Heart right ventricle (tissue), 16 donors: Measurements from ENCODE around the gene SMS. TPM values are rescaled to one million over a fixed set of nuclear protein-coding genes. Genes with fewer than 3 reads are reported as not detected.
A peak's percentile ranks its signal among the peaks of the same experiment; 100 is the strongest.

ENCODE experiments used
- ATAC-seq, 8 donors: fragments of 200-7000 bp; cut with Tn5 transposase; one replicate each; pipeline ENCODE4 v1.9.1; 2020; ENCODE audit warnings: mild to moderate bottlenecking in 8 of 8, moderate library complexity in 8 of 8, moderate number of reproducible peaks in 1 of 8
- DNase-seq, 2 donors: peaks; one replicate each; pipeline ENCODE4 v3.0.0-alpha.2; 2020
- H3K27ac ChIP-seq, 10 donors: fragments of 200-600 bp; sonication (generic) in 2 of 10; one replicate each; pipeline versions ENCODE4 v1.5.0 to v1.8.0; 2020 to 2022; ENCODE audit warnings: mild to moderate bottlenecking in 3 of 10
- H3K27me3 ChIP-seq, 7 donors: fragments of 200-600 bp; one replicate each; pipeline ENCODE4 v1.8.0; 2021 to 2022; ENCODE audit warnings: mild to moderate bottlenecking in 2 of 7
- H3K36me3 ChIP-seq, 9 donors: fragments of 200-600 bp; sonication (generic) in 1 of 9; one replicate each; pipeline versions ENCODE4 v1.5.0 to v1.8.0; 2020 to 2022; ENCODE audit warnings: mild to moderate bottlenecking in 2 of 9
- H3K4me1 ChIP-seq, 9 donors: fragments of 200-600 bp; sonication (generic) in 1 of 9; one replicate each; pipeline versions ENCODE4 v1.5.0 to v1.8.0; 2020 to 2022; ENCODE audit warnings: mild to moderate bottlenecking in 4 of 9
- H3K4me3 ChIP-seq, 10 donors: fragments of 200-600 bp; sonication (generic) in 2 of 10; one replicate each; pipeline versions ENCODE4 v1.5.0 to v1.8.0; 2020 to 2022; ENCODE audit warnings: mild to moderate bottlenecking in 7 of 10, moderate library complexity in 2 of 10
- H3K9me3 ChIP-seq, 11 donors: fragments of 200-600 bp in 10 of 11; sonication (generic) in 2 of 11; one replicate each; pipeline versions ENCODE4 v1.5.0 to v1.8.0; 2013 to 2022; ENCODE audit warnings: mild to moderate bottlenecking in 2 of 11, control low read depth in 1 of 11, moderate library complexity in 1 of 11
- WGBS, 2 donors: extraction: QIAGEN DNeasy Blood & Tissue Kit; methylation state at CpG; one replicate each; pipeline ENCODE4 v1.1.7; 2013; ENCODE audit warnings: inconsistent platforms in 1 of 2; 5-methylcytosine and 5-hydroxymethylcytosine counted together
- intact Hi-C, 10 donors: fragments of 100-400 bp; cut with DNase I; formaldehyde crosslinking; loops; one replicate each; pipeline versions ENCODE4 v1.11.1 to v1.14.2; 2022
- polyA plus RNA-seq, 2 donors: library from polyadenylated mRNA; stranded (reverse); fragments of 200-250 nt; gene quantifications; one replicate each; pipeline ENCODE4 v1.2.3, GENCODE V29; 2013
- total RNA-seq, 10 donors: library from RNA; stranded (reverse); fragmentation: NEBNext Ultra II Directional in 3 of 10; extraction: Animal tissue kit (Norgen Biotek cat#: 25700) in 3 of 10; gene quantifications; one replicate each; pipeline versions ENCODE4 v1.2.1 to v1.2.4, GENCODE V29; 2021 to 2023
- TF ChIP-seq, protein P1 (sequence below), 9 donors: fragments of 200-600 bp; sonication (generic) in 2 of 9; IDR thresholded peaks; one replicate each; pipeline versions ENCODE4 v1.5.0 to v1.8.0; 2021 to 2022; ENCODE audit warnings: antibody characterized with exemption in 9 of 9, mild to moderate bottlenecking in 5 of 9, moderate library complexity in 1 of 9
- donor health status: Arrhythmogenic right ventricular cardiomyopathy.
- donor health status: ischemic (EF 13 %, LVEDD 7.1; RV severe dilation, severe dysfunction).
- donor health status: healthy with polysubstance abuse.
- donor health status: DM: no; HTN: yes; CAD: no.
- donor health status: DM: no; HTN: no; CAD: no.
- donor health status: ischemic (EF 25% LVEDD 6.9; RV normal size, moderate dysfunction).
- donor health status: ischemic (EF 25% LVEDD 5.7; RV mildly dilated, moderate dysfunction).
- donor health status: healthy.
- donor health status: DM: yes; HTN: yes; CAD: no.
- donor health status: Ischemic cardiomyopathy.
- donor health status: ischemic (EF 35%, LVEDD 5.7; RV mildly dilated, moderate dysfunction).
- donor health status: nonischemic (EF 11% LVEDD 7.7; RV severe dilation, severe dysfunction).
- donor health status: DM: yes; HTN: yes; CAD: no.
- donor health status: PGD.
- donor health status: ischemic (EF 29% LVEDD 5.4; RV normal size, mild dysfunction).
- donor health status: nonischemic (EF 23%, LVEDD 6.1; RV moderate dilation, normal function).

SMS gene
- total and polyA plus RNA-seq, 12 donors: 22.3 to 70.9 (median 53.5) TPM

DNA sequence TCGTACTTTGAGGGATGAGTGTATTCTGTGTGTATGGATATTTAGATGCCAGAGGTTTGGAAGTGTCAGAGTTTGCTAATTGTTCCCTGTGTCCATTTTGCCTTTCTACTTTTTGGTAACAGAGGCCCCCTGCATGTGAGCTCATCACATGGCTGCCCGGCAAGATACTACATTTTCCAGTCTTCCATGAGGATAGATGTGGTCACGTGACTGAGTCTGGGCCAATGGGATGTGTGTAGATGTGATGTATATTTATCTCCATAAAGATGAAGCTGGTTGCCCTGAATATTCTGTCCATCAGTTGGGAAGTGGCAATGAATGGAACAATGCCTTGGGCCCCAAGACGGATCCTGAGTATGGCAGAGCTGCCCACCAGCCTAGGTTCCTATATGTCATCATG, 29.0 kb upstream of the SMS start:
- ATAC-seq (no peak), DNase-seq (no peak)
- TF ChIP-seq, protein P1, sequence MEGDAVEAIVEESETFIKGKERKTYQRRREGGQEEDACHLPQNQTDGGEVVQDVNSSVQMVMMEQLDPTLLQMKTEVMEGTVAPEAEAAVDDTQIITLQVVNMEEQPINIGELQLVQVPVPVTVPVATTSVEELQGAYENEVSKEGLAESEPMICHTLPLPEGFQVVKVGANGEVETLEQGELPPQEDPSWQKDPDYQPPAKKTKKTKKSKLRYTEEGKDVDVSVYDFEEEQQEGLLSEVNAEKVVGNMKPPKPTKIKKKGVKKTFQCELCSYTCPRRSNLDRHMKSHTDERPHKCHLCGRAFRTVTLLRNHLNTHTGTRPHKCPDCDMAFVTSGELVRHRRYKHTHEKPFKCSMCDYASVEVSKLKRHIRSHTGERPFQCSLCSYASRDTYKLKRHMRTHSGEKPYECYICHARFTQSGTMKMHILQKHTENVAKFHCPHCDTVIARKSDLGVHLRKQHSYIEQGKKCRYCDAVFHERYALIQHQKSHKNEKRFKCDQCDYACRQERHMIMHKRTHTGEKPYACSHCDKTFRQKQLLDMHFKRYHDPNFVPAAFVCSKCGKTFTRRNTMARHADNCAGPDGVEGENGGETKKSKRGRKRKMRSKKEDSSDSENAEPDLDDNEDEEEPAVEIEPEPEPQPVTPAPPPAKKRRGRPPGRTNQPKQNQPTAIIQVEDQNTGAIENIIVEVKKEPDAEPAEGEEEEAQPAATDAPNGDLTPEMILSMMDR (IDR thresholded peaks at IDR 0.05): no peak
- H3K27me3 ChIP-seq: no peaks in the 10 kb centered on the region
- H3K9me3 ChIP-seq: no peaks in the 10 kb centered on the region
- H3K4me1 ChIP-seq: no peaks in the 10 kb centered on the region
- intact Hi-C loops: no loop called here
- H3K27ac ChIP-seq: no peak overlapping the region
- WGBS, 2 donors: 97 to 100% methylated on average over 4 of the region's 4 CpGs
- H3K36me3 ChIP-seq: no peaks in the 10 kb centered on the region
- H3K4me3 ChIP-seq: no peak overlapping the region

DNA sequence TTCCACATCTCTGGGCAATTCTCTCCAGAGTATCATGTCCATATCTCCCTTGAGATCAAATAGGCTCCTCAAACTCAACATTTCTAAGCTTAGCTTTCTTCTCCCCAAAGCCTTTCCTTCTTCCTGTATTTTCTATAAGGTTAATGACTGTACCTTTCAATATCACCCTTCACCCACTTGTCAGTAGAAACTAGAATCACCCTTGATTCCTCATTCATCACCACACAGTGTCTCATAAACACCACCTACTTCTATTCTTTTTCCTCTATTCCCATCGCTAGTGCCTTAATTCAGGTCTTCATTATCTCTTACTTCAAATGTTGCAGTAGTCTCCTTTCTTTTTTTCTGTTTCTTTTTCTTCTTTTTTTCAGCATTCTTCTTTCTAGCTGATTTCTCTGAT, 28.3 kb upstream of the SMS start:
- 91 to 96% methylated on average over 1 of the region's 1 CpG for WGBS, 2 donors

DNA sequence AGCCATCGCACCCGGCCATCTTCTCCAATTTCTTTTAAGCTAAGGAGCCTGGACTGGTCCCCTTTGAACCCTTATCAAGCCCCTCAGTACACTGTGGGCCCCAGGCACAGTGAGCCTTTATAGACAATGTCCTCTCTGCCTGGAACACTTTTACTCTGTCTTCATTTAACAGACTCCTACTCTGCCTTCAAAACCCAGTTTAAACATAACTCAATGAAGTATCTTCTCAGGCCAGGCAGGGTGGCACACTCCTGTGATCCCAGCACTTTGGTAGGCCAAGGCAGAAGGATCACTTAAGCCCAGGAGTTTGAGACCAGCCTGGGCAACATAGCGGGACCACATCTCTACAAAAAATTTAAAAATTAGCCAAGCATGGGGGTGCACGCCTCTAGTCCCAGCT, 27.5 kb upstream of the SMS start:
- Histone ChIP-seq H3K4me3 (no peak overlapping the region), H3K36me3 (no peaks in the 10 kb centered on the region), H3K27me3 (no peaks in the 10 kb centered on the region), H3K4me1 (no peaks in the 10 kb centered on the region), H3K9me3 (peaks cover 0 to under 1% (median 0%) of the 10 kb centered on the region in 11 donors), H3K27ac (no peak overlapping the region)
- TF ChIP-seq, protein P1 (IDR thresholded peaks at IDR 0.05): no peak
- no peak for DNase-seq
- 95 to 98% methylated on average over 4 of the region's 4 CpGs for WGBS, 2 donors
- intact Hi-C loops: no loop called here
- no peak for ATAC-seq

More for the DNA sequence above, 28.3 kb upstream of the SMS start:
- Histone ChIP-seq H3K4me1 (no peaks in the 10 kb centered on the region), H3K4me3 (no peak overlapping the region), H3K36me3 (no peaks in the 10 kb centered on the region), H3K27ac (no peak overlapping the region), H3K27me3 (no peaks in the 10 kb centered on the region), H3K9me3 (no peaks in the 10 kb centered on the region)
- TF ChIP-seq, protein P1 (IDR thresholded peaks at IDR 0.05): no peak
- ATAC-seq (no peak), DNase-seq (no peak)
- intact Hi-C loops: no loop called here

DNA sequence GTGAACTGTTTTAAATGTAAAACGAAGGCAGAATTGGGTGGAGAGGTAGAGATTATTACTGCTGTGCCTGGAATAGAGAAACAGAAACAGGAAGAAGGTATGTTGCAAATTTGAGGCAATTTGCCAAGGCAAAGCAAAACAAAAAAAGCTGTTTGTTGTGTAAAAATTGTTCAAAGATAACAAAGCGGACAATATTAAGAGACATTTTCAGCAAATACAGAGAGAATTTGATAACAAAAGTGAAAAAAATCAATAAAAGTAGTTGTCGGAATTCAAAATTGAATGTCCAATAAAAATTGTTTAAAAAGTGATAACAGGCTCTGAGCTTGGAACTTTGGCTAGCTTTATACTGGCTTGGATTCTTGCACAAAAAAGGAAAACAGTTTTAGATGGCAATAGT, 14.4 kb upstream of the SMS start:
- 51 to 61% methylated on average over 3 of the region's 3 CpGs for WGBS, 2 donors
- Histone ChIP-seq H3K4me1 (peaks cover 0 to 18% (median 5%) of the 10 kb centered on the region in 9 donors), H3K4me3 (peak overlapping the region in 6 of 10 donors; percentile 11 to 31 (median 27)), H3K9me3 (no peaks in the 10 kb centered on the region), H3K36me3 (no peaks in the 10 kb centered on the region), H3K27me3 (peaks cover 0 to 10% (median 0%) of the 10 kb centered on the region in 7 donors), H3K27ac (peak overlapping the region in 4 of 10 donors; percentile 28 to 80 (median 36))
- no peak for DNase-seq
- intact Hi-C loops: no loop called here
- TF ChIP-seq, protein P1 (IDR thresholded peaks at IDR 0.05): no peak
- ATAC-seq: no peak
